Stimulated activated CD8-positive, alpha-beta memory T cell treated with anti-CD3 and anti-CD28 coated beads, Interleukin-4, amount 100 ng/mL, for 48 hours (primary cell): ENCODE data around the gene PCOLCE2.
"Not testable (repeated sequence)": the region's sequence is repeated elsewhere in the genome, so short reads cannot be mapped to it uniquely, and the experiment has no call there.

Source experiments
- DNase-seq: peaks from one replicate; pipeline ENCODE4 v3.0.0-alpha.2; 2020

Gene PCOLCE2

DNA sequence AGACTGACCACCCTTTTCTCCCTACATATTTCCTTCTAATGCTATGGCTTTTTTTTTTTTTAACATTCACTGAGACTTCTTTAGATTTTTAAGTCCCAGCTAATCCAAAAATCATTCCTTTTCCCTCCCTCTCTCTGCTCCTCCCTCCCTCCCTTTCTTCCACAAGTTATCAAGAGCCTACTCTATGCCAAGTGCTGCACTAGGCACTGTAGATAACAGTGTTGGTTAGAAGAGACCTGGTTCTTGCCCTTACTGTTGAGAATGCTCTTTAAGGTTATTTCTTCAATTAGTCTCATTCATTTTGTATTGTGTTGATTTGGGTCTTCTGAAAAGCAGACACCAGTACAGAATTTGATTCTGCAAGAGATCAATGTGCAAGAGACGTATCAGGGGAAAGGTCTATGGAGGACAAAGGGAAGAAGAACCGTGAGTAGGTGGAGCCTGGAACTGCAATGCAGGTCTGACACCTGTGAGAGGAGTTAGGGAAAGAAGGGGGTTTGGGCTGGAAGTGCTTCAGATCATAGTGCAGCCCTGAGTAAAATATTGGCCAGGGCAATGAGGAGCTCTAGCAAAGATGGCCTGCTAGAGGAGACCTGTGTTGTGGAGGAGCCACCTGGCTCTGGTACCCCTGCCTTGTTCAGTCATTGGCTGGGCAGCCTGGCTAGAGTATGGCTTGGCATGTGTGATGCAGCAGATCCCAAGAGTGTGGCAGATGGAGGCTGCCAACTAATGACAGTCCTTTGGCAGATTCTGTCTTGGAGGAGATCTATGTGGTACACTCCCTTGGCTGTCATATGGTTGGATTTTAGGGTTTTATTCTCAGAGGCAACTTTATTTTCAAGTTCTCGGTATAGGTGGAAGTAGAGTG, 9.7 kb upstream of the PCOLCE2 start:
- DNase-seq: no peak

DNA sequence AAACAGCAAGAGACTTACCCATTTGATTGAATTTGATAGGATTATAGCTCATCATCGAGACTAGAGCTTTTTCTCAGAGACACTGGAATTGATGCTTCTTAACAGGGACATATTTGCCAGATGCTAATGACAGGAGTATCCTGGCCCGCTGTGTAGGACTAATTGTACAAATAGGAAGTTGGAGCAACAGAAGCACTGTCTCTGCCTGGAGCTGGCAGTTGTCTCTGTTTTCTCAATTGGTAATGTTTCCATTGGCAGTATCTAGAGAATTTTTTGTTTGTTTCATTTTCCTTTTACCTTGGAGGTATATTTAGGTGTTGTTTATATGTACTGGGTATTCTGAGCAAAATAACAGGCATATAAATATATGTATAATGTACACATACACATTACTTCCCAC, 8.9 kb upstream of the PCOLCE2 start:
- no peak for DNase-seq

DNA sequence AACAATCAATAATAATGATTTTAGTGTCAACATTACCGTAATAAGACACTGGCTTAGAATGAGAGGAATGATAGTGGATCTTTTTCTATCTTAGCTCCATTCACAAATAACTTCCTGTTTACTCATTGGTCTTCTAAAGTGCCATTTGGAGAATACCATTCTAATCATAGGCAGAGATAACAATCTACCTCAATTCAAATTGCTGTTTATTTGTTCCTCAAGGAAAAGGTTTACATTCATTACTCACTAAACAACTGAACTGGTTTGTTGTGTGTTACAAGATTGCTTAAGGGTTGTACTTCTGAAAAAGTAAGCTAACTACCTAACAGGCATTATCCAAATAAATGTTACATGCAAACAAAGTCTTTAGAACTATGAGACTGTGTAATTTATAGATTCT, 8.1 kb upstream of the PCOLCE2 start:
- DNase-seq: no peak

DNA sequence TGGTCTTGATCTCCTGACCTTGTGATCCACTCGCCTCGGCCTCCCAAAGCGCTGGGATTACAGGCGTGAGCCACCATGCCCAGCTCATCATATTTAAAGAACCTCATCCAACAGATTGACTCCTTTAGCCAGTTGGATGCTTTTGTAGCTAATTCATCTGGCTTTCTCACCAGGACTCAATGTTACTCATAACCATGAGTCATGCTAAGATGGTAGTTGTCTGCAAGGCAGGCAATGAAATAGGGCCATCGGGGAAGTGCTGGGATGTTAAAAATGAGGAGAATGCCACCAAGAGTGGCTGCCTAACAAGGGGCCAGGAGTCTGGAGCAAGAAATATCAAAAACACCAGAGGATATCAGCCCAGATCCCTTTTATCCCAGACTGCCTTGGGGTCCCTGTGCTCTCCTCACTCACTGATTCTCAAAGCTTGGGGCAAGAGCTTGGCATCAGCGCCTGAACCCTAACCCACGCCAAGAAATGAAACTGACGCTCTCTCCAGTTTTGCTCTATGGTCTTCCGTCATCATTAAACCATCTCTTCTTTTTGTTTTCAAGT, 7.4 kb upstream of the PCOLCE2 start:
- no peak for DNase-seq

DNA sequence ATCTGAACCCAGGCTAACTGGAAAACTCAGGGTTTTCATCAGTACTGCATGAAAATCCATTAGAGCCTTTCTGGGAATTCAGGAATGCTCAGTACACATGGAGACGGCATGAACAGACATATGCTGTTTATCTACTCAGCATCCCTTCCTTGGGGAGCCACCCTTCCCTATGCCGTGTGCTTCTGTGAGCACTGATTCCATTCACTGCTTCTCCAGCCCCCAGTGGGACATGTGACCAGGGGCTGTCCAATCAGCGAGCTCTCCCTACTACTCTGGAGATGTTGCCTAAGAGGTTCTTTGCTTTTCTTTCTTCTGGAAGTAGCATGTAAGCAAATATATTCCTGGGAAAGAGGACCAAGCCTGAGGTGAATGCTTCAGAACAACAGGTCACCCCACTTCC, 5.6 kb upstream of the PCOLCE2 start:
- no peak for DNase-seq

DNA sequence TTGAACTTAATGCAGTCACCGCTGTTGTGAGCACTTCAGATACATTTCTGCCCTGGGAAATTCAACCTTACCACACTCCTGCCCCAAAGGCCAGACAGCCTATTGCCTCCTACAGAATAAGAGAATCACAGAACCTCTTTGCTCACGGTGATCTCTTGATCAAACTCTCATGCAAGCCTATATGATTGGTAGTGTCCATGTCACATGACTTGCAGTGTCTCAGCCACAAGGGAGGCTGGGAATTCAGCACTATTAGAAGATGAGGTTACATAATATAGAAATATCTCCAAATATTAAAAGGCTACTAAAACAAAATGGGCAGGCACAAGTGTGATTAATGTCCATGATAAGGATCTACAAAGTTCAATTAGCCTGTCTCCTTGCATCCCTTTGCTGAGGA, 3.8 kb upstream of the PCOLCE2 start:
- DNase-seq: no peak

DNA sequence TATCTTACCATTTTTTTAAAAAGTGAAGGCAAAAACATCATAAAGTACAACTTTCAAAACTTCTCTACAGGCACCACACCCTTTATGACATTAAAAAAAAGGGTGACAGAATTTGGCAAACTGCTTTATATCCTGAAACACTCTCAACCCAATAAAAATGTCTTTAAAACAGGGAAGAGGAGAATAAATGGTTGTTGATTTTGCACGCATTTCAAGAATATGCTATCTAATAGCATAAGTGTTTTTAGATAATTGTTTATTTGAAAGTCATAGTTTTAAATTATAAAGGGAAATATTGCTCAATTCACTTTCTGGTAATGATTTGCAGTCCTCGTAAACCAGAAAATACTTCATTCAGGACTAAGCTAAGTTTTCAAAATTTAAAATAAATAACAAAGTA, 1.7 kb upstream of the PCOLCE2 start:
- no peak for DNase-seq

DNA sequence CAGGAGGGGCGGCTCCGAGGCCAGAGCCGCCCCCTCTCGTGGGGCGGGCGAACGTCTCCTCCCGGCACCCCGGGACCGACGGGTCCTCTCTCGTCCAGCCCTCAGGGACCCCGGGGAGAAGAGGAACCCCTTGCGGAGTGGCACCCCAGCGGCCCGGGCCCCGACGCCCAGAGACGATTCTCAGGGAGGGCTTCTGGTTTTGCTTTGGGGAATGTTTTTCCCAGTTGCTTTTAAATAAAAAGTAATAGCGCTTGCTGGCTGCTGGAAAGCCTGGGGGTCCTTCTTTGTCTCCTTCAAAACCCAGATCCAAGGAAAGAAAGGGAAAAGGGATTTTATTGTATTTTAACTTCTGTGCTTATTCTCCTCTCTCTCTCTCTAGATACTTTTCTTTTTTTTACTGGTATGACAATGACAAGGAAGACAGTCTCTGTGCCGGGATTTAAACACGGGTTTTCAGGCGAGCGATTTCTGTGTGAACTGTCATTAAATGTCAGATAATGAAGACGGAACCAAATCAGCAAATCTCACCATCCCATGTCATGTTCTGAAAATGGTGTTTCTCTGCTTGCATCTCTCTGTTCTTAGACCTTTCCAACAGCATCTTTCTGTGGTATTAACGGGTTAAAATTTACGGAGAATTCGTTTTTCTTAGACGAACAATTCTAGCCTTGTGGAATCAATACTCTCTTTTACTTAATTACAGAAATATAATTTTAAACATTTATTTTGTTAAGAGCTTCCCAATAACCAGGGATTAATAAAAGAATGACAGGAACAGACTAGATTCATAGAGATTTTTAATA, 530 bp upstream of the PCOLCE2 start:
- no peak for DNase-seq

DNA sequence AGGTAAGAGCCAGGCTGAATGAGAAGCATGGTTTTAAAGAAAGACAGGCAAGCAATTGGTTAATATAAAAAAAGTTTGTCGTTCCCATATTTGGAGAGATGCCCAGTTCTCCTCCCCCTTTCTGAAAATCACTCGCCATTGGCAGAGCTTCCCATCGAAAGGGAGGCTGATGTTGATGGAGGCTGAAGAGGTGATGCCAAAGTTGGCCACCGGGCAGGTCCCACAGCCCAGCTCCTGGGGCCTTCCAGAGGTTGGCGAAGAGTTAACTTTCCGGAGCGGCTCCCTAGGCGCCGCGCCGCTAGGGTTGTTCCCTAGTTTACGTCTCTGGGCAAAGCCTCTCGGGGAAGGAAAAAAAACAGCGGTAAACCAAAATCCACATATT, 793 bp downstream of the PCOLCE2 start:
- no peak for DNase-seq

DNA sequence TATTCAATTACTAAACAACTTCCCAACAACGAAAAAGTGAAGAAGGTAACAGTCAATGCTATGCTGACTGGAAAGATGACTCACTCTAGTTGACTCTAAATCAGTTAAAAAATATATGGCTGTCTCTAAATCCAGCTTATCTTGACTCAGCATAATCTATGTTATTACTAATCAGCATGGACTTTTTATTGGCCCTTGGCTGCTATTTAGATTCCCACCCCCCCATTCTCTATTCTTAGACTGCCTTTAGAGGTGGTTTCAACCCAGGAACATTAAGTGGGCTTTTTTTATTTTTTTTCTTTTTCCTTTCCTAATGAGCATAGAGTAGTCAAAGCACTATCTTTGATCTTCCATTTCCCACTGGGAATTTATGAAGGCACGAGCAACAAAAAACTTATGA, 1.9 kb downstream of the PCOLCE2 start:
- no peak for DNase-seq

DNA sequence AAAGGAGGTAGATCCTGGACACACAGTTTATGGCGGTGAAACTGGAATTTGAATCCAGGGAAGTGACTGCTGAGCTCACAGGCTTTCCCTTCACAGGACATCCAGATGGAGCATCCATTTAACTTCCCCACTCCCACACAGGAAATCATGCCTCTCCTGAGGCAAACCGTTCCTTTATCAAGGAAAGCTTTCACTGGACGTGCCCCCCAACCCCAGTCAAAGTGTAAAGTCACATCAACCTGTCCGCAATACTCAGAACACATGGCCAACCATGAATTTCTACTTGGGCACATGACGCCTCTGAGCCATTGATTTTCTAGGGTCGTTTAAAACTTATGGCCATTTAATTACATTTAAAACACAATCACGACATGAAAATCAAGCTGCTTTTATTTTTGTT, 2.9 kb downstream of the PCOLCE2 start:
- no peak for DNase-seq

DNA sequence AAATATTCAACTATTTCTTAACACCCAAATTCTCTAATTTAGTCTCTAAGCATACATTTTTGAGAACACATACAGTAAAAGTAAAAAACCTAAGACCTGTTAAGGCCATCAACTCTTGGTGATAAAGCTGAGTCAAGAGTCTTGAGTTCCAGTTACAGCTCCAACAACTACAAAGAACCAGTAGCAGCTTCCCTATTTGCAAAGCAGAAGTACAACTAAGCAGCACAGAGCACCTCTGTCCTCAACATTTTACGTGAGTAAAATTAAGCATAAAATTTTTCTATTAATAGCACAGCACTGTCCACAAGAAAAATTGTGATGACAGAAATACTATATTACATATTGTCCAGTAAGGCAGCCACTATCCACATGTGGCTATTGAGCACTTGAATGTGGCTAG, 4.4 kb downstream of the PCOLCE2 start:
- DNase-seq: no peak

DNA sequence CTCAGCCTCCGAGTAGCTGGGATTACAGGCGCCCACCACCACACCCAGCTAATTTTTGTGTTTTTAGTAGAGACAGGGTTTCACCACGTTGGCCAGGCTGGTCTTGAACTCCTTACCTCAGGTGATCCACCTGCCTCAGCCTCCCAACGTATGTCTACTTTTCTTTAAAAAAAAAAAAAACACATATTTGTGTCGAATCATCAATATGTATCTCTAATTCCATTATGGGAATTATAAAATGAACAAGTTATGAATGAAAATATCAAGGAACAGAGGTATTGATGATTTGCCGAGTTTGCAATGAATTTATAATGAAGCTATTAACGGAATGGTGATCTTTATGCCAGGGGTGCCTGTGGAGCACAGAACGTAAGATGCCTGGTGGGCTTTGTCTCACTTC, 5.3 kb downstream of the PCOLCE2 start:
- DNase-seq: not testable (repeated sequence)

DNA sequence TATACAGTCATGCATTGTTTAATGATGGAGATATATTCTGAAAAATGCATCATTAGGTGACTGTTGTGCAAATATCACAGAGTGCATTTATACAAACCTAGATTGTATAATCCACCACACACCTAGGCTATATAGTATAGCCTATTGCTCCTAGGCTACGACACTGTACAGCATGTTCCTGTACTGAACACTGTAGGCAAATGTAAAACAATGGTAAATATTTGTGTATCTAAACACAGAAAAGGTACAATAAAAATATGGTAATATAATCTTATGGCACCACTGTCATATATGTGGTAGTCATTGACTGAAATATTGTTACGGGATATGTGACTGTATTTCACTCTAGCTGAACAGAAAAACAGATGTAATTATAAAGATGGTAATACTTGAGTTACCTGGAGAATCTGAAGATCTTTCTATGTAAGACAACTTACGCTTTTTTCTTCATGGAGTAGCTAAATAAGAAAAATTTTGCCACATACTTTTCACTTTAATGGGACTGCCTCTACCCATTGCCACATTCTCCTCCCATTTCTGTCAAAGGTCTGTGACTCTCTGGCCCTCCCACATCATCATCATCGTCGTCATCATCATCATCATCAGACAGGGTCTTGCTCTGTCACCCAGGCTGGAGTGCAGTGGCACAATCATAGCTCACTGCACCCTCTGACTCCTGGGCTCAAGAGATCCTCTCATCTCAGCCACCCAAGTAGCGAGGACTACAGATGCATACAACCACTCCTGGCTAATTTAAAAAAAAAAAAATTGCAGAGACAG, 7.2 kb downstream of the PCOLCE2 start:
- DNase-seq: no peak

DNA sequence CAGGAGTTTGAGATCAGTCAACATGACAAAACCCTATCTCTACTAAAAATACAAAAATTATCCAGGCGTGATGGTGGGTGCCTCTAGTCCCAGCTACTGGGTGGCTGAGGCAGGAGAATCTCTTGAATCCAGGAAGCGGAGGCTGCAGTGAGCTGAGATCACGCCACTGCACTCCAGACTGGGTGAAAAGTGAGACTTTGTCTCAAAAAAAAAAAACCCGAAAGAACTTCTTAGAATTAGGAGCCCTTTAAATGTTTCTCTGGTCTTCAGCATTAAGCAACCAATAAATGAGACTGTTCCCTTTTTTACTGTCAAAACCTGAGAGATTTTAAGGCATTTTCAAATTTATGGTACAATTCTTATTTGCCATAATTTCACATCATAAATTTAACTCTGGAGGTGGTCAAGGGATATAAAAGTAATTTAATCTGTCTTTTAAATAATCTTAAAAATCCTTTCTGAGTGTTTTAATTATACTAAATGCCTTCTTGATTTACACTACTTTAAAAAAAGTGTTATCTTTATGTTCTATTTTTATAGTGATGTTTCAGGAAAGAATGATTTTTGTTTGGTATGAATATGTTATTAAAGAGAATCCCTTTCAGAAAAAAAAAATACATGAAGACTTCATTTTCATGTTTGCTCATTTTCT, 10.1 kb downstream of the PCOLCE2 start:
- DNase-seq: no peak

DNA sequence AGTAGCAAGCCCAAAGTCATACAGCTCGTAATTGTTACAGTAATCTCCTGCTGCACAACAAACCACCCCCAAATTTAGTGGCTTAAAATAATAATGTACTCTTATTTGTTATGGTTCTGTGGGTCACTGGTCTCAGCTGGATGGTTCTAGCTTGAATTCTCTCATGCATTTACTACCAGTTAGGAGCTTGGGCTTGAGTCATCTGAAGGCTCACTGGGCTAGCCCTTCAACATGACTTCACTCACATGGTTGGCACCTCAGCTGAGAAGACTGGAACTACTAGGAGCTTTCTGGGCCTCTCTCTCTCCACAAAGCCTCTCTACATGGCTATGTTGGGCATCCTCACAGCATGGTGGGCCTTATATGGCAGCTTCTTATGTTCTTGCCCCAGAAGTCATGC, 12.5 kb downstream of the PCOLCE2 start:
- DNase-seq: no peak

DNA sequence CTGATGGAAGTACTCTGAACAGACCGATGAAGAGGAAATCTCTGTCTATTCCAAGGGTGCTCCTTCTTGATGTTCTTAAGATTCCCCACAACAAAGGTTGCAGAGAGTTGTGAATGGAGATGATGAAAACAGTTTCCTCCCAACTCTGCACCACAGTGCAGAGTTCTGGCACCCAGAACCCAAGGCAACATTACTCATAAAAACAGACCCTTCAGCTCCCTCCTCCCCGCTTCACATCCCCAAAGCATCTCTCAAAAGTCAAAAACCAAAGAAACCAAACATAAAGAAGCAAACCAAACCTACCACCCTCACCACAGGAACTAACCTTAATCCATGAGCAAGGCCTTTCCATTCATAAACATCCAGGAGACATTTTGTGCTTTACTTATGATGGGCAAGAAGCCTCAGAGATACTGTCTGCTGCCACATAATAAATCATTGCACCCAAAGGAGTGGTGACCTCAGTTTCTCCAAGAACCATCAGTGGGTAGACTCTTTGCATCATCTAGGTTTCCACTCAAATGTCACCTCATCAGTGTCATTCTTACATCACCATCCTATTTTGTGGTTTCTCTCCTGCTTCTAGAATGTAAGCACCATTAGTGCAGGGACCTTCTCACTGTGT, 13.2 kb downstream of the PCOLCE2 start:
- DNase-seq: no peak

DNA sequence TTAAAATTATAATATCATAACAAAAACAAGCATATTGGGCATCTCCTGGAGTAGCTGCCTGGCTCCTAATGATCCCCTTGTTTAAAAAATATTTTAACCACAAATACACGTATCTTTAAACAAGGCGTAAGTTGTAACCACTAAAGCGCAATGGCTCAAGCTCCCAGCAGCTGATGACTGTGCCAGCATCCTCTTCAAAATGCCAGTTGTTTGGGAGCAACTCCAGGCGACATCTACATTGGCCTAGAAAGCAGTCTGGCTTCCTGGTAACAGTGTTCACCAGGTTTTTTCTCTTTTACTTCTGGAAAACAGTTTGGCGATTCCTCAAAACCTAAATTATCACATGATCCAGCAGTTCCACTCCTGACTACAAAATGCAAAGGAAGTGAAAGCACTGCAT, 13.8 kb downstream of the PCOLCE2 start:
- no peak for DNase-seq

DNA sequence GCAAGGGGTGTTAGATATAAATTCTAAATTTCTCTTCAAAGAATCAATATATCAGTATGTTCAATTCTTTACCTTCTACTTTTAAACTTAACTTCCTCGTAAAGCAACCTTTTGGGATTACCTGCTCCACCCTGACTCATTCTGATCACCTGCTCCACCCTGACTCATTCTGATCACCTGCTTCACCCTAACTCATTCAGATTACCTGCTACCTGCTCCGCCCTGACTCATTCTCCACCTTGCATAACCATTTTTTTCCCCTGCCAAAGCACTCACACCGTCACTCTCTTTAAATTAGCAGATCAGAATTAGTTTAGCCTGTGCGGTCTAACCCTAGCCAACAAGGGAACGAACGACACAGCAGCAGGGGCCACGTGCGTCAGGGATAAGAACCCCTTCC, 20.5 kb downstream of the PCOLCE2 start:
- DNase-seq: not testable (repeated sequence)

DNA sequence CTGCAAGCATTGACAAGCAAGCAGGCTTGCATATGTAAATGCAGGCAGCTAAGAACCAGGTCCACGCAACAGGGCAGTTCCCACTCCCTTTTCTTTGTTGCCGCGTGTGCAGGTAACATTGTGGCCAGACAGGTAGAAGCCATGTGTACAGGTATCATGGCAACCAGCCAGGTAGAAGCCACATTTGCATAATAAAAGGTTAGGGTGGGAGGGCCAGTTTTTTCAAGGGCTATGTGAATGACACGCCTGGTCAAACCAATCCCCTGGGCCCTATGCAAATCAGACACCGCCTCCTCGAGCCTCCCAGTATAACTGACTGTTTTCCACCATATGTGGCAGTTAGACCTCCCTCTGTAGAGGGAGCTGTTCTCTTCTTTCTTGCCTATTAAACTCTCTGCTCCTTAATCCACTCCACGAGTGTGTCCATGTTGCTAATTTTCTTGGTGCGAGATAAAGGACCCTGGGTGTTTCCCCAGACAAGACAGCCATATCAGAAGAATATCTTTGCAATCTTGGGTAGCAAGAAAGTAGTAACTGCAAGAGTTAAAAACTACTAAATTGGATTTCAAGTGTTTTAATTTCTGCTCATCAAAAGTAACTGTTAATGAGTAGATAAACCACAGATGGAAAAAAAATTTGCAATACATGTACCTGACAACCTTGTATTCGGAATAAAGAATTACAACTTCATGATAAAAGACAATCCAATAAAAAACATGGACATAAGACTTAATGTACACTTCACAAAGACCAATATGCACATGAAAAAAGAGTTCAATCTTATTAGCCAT, 21.8 kb downstream of the PCOLCE2 start:
- DNase-seq: no peak
